OCI-LY1 (cell line): ENCODE data around the gene RILP.
A peak's percentile ranks its signal among the peaks of the same experiment; 100 is the strongest.

ENCODE experiments used
- H2AFZ ChIP-seq: fragments of 200-600 bp; sonication (generic), shearing (Covaris generic); 2 replicates; pipeline ENCODE4 v1.6.0; 2014; ENCODE audit warnings: antibody characterized with exemption, mild to moderate bottlenecking, low read length
- H3F3A ChIP-seq: fragments of 200-600 bp; sonication (generic), shearing (Covaris generic); 2 replicates; pipeline ENCODE4 v1.6.0; 2014; ENCODE audit warnings: mild to moderate bottlenecking, antibody characterized with exemption, low read length, moderate library complexity; ENCODE audit not compliant: insufficient read depth
- H3K27ac ChIP-seq: fragments of 200-600 bp; sonication (generic); 2 replicates; pipeline ENCODE4 v1.5.1; 2014; ENCODE audit warnings: low read length, mixed run types, mild to moderate bottlenecking, low read depth; ENCODE audit not compliant: poor library complexity, severe bottlenecking
- H3K27me3 ChIP-seq: fragments of 200-600 bp; sonication (generic); 2 replicates; pipeline ENCODE4 v1.6.0; 2014; ENCODE audit warnings: antibody characterized with exemption, mild to moderate bottlenecking, low read length, moderate library complexity; ENCODE audit not compliant: insufficient read depth
- H3K36me3 ChIP-seq: fragments of 200-600 bp; sonication (generic); 2 replicates; pipeline ENCODE4 v1.6.1; 2014; ENCODE audit warnings: mild to moderate bottlenecking, antibody characterized with exemption, low read length, moderate library complexity, mixed read lengths; ENCODE audit not compliant: insufficient read depth
- H3K4me1 ChIP-seq: fragments of 200-600 bp; sonication (generic); 2 replicates; pipeline ENCODE4 v1.5.1; 2014; ENCODE audit warnings: mild to moderate bottlenecking, low read length, moderate library complexity; ENCODE audit not compliant: insufficient read depth, severe bottlenecking
- H3K4me2 ChIP-seq: fragments of 200-600 bp; sonication (generic), shearing (Covaris generic); 2 replicates; pipeline ENCODE4 v1.6.1; 2014; ENCODE audit warnings: low read length
- H3K4me3 ChIP-seq: fragments of 200-600 bp; sonication (generic); 2 replicates; pipeline ENCODE4 v1.5.1; 2014; ENCODE audit warnings: low read length, low read depth, mild to moderate bottlenecking, mixed read lengths; ENCODE audit not compliant: poor library complexity, severe bottlenecking
- H3K79me2 ChIP-seq: fragments of 200-600 bp; shearing (Covaris generic); 2 replicates; pipeline ENCODE4 v1.6.1; 2016; ENCODE audit warnings: mixed run types, low read length, mixed read lengths; ENCODE audit not compliant: insufficient read depth
- H3K9ac ChIP-seq: fragments of 200-600 bp; sonication (generic), shearing (Covaris generic); 2 replicates; pipeline ENCODE4 v1.6.1; 2014; ENCODE audit warnings: mild to moderate bottlenecking, low read length, mixed read lengths
- H3K9me2 ChIP-seq: fragments of 200-600 bp; sonication (generic), shearing (Covaris generic); 2 replicates; pipeline ENCODE4 v1.6.1; 2014; ENCODE audit warnings: low read depth, mild to moderate bottlenecking, low read length, mixed read lengths
- H3K9me3 ChIP-seq: fragments of 200-600 bp; shearing (Covaris generic); 2 replicates; pipeline ENCODE4 v1.6.1; 2014; ENCODE audit warnings: low read length, mixed read lengths
- H4K20me1 ChIP-seq: fragments of 200-600 bp; sonication (generic), shearing (Covaris generic); 2 replicates; pipeline ENCODE4 v1.6.0; 2016; ENCODE audit warnings: mild to moderate bottlenecking, low read length; ENCODE audit not compliant: insufficient read depth
- CTCF ChIP-seq: fragments of 200-600 bp; sonication (generic), shearing (Covaris generic); IDR thresholded peaks from 2 replicates; pipeline ENCODE4 v1.5.1; 2017; ENCODE audit warnings: mild to moderate bottlenecking, antibody characterized with exemption, low read length, moderate library complexity, mixed read lengths
- EZH2 ChIP-seq: fragments of 200-600 bp; sonication (generic), shearing (Covaris generic); IDR thresholded peaks from 2 replicates; pipeline ENCODE4 v1.8.0; 2017; ENCODE audit warnings: borderline replicate concordance, mixed run types, mild to moderate bottlenecking, antibody characterized with exemption, low read length, moderate library complexity, mixed read lengths

The RILP gene

GRCh38 chr17:1634841-1635650 is 14.6 kb downstream of the RILP start:
- Histone ChIP-seq H3K9me3 (no peaks in the 10 kb centered on the region), H3K27me3 (peaks cover 4% of the 10 kb centered on the region; the same call in 1 of the 2 replicates), H3K9me2 (no peaks in the 10 kb centered on the region), H3K4me3 (no peak overlapping the region), H3K4me1 (peaks cover 9% of the 10 kb centered on the region), H3K27ac (no peak overlapping the region), H3K4me2 (no peak overlapping the region), H3F3A (no peaks in the 10 kb centered on the region), H3K36me3 (no peaks in the 10 kb centered on the region), H4K20me1 (no peaks in the 10 kb centered on the region), H3K9ac (no peak overlapping the region), H2AFZ (no peak overlapping the region), H3K79me2 (no peaks in the 10 kb centered on the region)
- TF ChIP-seq CTCF (no peak), EZH2 (no peak)

GRCh38 chr17:1630662-1631061 is 19.0 kb downstream of the RILP start:
- H3K79me2 ChIP-seq = peaks cover 12% of the 10 kb centered on the region
- H3K9me2 ChIP-seq = no peaks in the 10 kb centered on the region
- no peaks in the 10 kb centered on the region for H3K27me3 ChIP-seq
- H3F3A ChIP-seq = no peaks in the 10 kb centered on the region
- no peak for TF ChIP-seq CTCF
- no peak for TF ChIP-seq EZH2
- no peak overlapping the region for H3K4me3 ChIP-seq
- no peak overlapping the region for H3K27ac ChIP-seq
- H3K4me1 ChIP-seq = peaks cover 32% of the 10 kb centered on the region
- no peaks in the 10 kb centered on the region for H4K20me1 ChIP-seq
- no peak overlapping the region for H3K4me2 ChIP-seq
- no peaks in the 10 kb centered on the region for H3K9me3 ChIP-seq
- H3K36me3 ChIP-seq = peaks cover 18% of the 10 kb centered on the region; the same call in 1 of the 2 replicates
- H2AFZ ChIP-seq = no peak overlapping the region
- no peak overlapping the region for H3K9ac ChIP-seq

GRCh38 chr17:1629504-1630310 is 20.0 kb downstream of the RILP start:
- peaks cover 42% of the 10 kb centered on the region for H3K4me1 ChIP-seq
- H3K27ac ChIP-seq = peak overlapping the region; percentile 96
- H3K27me3 ChIP-seq = no peaks in the 10 kb centered on the region
- H3K36me3 ChIP-seq = peaks cover 28% of the 10 kb centered on the region
- peaks cover 22% of the 10 kb centered on the region for H3K79me2 ChIP-seq
- H3K9me3 ChIP-seq = no peaks in the 10 kb centered on the region
- H3K4me2 ChIP-seq = peak overlapping the region; percentile 69
- no peaks in the 10 kb centered on the region for H3F3A ChIP-seq
- H3K4me3 ChIP-seq = peak overlapping the region; percentile 92
- no peak for TF ChIP-seq EZH2
- TF ChIP-seq CTCF = peak; percentile 97
- peak overlapping the region; percentile 88 for H3K9ac ChIP-seq
- H3K9me2 ChIP-seq = no peaks in the 10 kb centered on the region
- no peak overlapping the region for H2AFZ ChIP-seq
- H4K20me1 ChIP-seq = no peaks in the 10 kb centered on the region
